ENCODE results near the gene DNTT. TPM values are rescaled to one million over a fixed set of nuclear protein-coding genes. Genes with fewer than 3 reads are reported as not detected.

Gene DNTT
- total RNA-seq, 1 experiment from 2014 or later = not detected

- peaks cover 2% of the 10 kb centered on the region for H3K27me3 ChIP-seq (replicated peaks; ENCODE audit: control insufficient read depth, insufficient read depth, low read length)
- POLR2A ChIA-PET = interaction anchor here (0.5 kb wide), 1 partner anchor 1027 kb away, joined by 3 read pairs; no protein-coding TSS in a partner anchor
- Mint-ChIP-seq H3K36me3 (ENCODE audit: insufficient read depth, unreplicated experiment) (no peaks in the 10 kb centered on the region), H3K9me3 (ENCODE audit: unreplicated experiment) (no peaks in the 10 kb centered on the region), H3K27ac (ENCODE audit: unreplicated experiment) (no peak overlapping the region), H3K4me1 (ENCODE audit: low read depth, unreplicated experiment) (peaks cover 8% of the 10 kb centered on the region), H3K27me3 (ENCODE audit: insufficient read depth, unreplicated experiment) (peaks cover 16% of the 10 kb centered on the region), H3K4me3 (ENCODE audit: unreplicated experiment) (no peak overlapping the region)
- H3K9me3 ChIP-seq = no peaks in the 10 kb centered on the region
- CTCF ChIA-PET = interaction anchor here (0.9 to 1.8 kb wide), 5 partner anchors 11 to 307 kb away, joined by 3 to 12 read pairs (median 5); no protein-coding TSS in a partner anchor
- DNase-seq = peak in 1 of 2 experiments; percentile 19
- no peak overlapping the region for H3K4me3 ChIP-seq (ENCODE audit: low read depth, low read length)
- H3K36me3 ChIP-seq (ENCODE audit: control insufficient read depth, insufficient read depth, low read length) = no peaks in the 10 kb centered on the region
- no peaks in the 10 kb centered on the region for H3K4me1 ChIP-seq
- TF ChIP-seq, protein P1, sequence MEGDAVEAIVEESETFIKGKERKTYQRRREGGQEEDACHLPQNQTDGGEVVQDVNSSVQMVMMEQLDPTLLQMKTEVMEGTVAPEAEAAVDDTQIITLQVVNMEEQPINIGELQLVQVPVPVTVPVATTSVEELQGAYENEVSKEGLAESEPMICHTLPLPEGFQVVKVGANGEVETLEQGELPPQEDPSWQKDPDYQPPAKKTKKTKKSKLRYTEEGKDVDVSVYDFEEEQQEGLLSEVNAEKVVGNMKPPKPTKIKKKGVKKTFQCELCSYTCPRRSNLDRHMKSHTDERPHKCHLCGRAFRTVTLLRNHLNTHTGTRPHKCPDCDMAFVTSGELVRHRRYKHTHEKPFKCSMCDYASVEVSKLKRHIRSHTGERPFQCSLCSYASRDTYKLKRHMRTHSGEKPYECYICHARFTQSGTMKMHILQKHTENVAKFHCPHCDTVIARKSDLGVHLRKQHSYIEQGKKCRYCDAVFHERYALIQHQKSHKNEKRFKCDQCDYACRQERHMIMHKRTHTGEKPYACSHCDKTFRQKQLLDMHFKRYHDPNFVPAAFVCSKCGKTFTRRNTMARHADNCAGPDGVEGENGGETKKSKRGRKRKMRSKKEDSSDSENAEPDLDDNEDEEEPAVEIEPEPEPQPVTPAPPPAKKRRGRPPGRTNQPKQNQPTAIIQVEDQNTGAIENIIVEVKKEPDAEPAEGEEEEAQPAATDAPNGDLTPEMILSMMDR (IDR thresholded peaks at IDR 0.05; ENCODE audit: insufficient read depth in 1 of 2, low read depth in 1 of 2, low read length in 1 of 2, severe bottlenecking in 1 of 2, unreplicated experiment in 1 of 2) = no peak
- BruUV-seq (replicated peaks) = no TSS peak
- intact Hi-C loops (cut with micrococcal nuclease; ENCODE audit: unreplicated experiment) = no loop called here
Measured at GRCh38 chr10:96324447-96324846, 20.2 kb downstream of the DNTT start.

DNA sequence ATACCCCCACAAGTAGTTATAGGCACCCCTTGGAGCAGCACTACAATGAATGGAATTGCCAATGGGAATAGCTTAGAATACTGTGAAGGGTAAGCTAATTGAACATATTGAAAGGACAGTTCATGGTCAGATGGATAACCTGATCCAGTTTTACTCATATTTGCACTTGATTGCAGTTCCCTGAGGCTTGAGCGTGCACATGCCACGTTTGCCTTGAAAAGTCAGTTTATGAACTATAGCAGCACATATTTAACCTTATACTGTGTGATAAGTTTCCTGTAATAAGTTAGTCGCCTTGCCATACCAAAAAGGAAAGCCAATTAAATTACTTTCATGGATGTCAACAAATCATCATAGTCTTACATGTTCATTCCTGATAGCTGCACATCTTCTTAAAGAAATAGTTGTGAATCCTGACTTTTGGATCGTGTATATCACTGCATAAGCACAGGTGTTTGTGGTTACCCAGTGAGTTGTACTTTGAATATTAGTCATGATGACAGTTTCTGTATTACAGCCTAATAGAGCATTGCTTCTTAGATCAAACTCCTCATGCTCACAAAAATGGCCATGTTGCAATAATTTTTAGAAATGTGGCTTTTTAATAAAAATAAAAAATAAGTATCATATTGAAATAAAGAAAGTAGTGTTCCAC lies 21.6 kb downstream of the DNTT start:
- CTCF ChIA-PET = no interaction called here
- Mint-ChIP-seq H3K36me3 (ENCODE audit: insufficient read depth, unreplicated experiment) (no peaks in the 10 kb centered on the region), H3K9me3 (ENCODE audit: unreplicated experiment) (no peaks in the 10 kb centered on the region), H3K4me3 (ENCODE audit: unreplicated experiment) (no peak overlapping the region), H3K27ac (ENCODE audit: unreplicated experiment) (no peak overlapping the region), H3K27me3 (ENCODE audit: insufficient read depth, unreplicated experiment) (peaks cover 16% of the 10 kb centered on the region), H3K4me1 (ENCODE audit: low read depth, unreplicated experiment) (peaks cover 8% of the 10 kb centered on the region)
- no TSS peak for BruUV-seq (replicated peaks)
- Histone ChIP-seq H3K4me3 (ENCODE audit: low read depth, low read length) (no peak overlapping the region), H3K4me1 (no peaks in the 10 kb centered on the region), H3K9me3 (no peaks in the 10 kb centered on the region), H3K27me3 (replicated peaks; ENCODE audit: control insufficient read depth, insufficient read depth, low read length) (peaks cover 2% of the 10 kb centered on the region), H3K36me3 (ENCODE audit: control insufficient read depth, insufficient read depth, low read length) (no peaks in the 10 kb centered on the region)
- intact Hi-C loops (cut with micrococcal nuclease; ENCODE audit: unreplicated experiment) = no loop called here
- POLR2A ChIA-PET = no interaction called here
- TF ChIP-seq, protein P1 (IDR thresholded peaks at IDR 0.05; ENCODE audit: insufficient read depth in 1 of 2, low read depth in 1 of 2, low read length in 1 of 2, severe bottlenecking in 1 of 2, unreplicated experiment in 1 of 2) = no peak
- no peak for DNase-seq

GRCh38 chr10:96327462-96327861 lies 23.2 kb downstream of the DNTT start:
- CTCF ChIA-PET = interaction anchor here (0.6 kb wide), 1 partner anchor 98 kb away, joined by 3 read pairs; no protein-coding TSS in a partner anchor
- POLR2A ChIA-PET = no interaction called here
- peaks cover 23% of the 10 kb centered on the region for H3K27me3 Mint-ChIP-seq (ENCODE audit: insufficient read depth, unreplicated experiment)

More at GRCh38 chr10:96327462-96327861, 23.2 kb downstream of the DNTT start:
- H3K4me3 ChIP-seq (ENCODE audit: low read depth, low read length) = no peak overlapping the region
- Mint-ChIP-seq H3K4me1 (ENCODE audit: low read depth, unreplicated experiment) (peaks cover 8% of the 10 kb centered on the region), H3K27ac (ENCODE audit: unreplicated experiment) (no peak overlapping the region), H3K36me3 (ENCODE audit: insufficient read depth, unreplicated experiment) (no peaks in the 10 kb centered on the region), H3K9me3 (ENCODE audit: unreplicated experiment) (no peaks in the 10 kb centered on the region), H3K4me3 (ENCODE audit: unreplicated experiment) (no peak overlapping the region)
- no peaks in the 10 kb centered on the region for H3K36me3 ChIP-seq (ENCODE audit: control insufficient read depth, insufficient read depth, low read length)
- TF ChIP-seq, protein P1 (IDR thresholded peaks at IDR 0.05; ENCODE audit: insufficient read depth in 1 of 2, low read depth in 1 of 2, low read length in 1 of 2, severe bottlenecking in 1 of 2, unreplicated experiment in 1 of 2) = no peak
- intact Hi-C loops (cut with micrococcal nuclease; ENCODE audit: unreplicated experiment) = no loop called here
- H3K4me1 ChIP-seq = no peaks in the 10 kb centered on the region
- H3K9me3 ChIP-seq = no peaks in the 10 kb centered on the region
- no peak for DNase-seq
- H3K27me3 ChIP-seq (replicated peaks; ENCODE audit: control insufficient read depth, insufficient read depth, low read length) = peaks cover 2% of the 10 kb centered on the region
- no TSS peak for BruUV-seq (replicated peaks)
